HG03159 (cell line): ENCODE measurements around the gene DDOST.

Experiments
- ATAC-seq: cut with Tn5 transposase; IDR thresholded peaks from one replicate; pipeline ENCODE4 v1.9.1; 2021; ENCODE audit warnings: mild to moderate bottlenecking, moderate library complexity; ENCODE audit not compliant: unreplicated experiment

Gene DDOST

GRCh38 chr1:20663365-20663764 lies 2.2 kb upstream of the DDOST start:
- no peak for ATAC-seq

GRCh38 chr1:20662110-20662475 lies 924 bp upstream of the DDOST start:
- no peak for ATAC-seq

DNA sequence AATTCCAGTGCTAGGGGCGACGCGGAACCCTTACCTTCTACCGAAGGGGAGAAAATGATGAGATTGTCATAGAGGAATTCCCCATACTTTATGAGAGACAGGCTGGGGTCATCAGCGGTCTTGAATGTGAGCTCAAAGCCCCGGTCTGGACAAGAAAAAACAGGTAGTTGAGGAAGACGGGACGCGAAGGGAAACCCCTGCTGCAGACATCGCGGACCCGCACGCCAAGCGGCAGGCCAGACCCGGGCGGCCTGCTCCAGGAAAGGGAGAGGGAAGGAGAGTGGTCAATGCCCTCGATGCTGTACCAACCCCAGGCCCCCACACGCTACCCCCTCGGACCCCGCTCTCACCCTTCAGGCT lies 342 bp downstream of the DDOST start:
- no peak for ATAC-seq

DNA sequence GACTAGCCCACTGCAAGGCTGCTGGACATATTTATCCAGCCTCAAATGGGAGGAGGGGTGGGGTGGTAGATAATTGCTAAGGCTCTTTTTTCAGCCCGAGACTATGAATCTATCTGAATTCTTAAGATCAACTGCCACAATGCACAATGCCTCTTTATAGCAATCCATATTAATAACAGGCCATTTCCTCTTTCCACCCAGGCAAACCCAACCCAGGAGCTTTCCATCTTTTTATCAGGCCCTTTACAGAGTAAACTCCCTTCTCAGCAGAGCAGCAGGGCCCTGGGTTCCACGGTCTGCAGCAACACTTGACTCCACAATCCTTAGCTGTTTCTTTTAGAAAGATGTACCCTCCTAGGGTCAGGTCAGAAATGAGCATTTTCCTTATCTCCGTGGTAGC lies 806 bp downstream of the DDOST start:
- no peak for ATAC-seq

GRCh38 chr1:20658166-20658915 lies 2.8 kb downstream of the DDOST start:
- ATAC-seq = no peak

DNA sequence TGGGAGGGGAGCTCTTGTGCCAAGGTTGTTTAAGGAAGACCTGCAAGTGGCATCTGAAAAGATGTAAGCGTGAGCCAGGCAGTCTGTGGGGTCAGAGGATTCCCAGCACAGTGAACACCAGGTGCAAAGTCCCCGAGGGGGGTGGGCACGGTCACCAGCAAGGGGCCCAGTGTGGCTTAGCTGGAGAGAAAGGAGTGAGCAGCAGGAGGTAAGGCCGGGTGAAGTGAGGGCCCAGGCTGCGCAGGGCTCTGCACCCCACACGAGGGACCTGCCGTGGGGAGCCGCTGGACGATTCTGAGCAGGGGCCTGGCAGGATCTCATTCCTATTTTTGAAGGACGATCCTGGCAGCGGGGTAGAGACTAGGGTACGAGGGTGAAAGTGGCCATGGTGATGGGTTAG lies 4.1 kb downstream of the DDOST start:
- ATAC-seq = no peak

- ATAC-seq = no peak
Measured at GRCh38 chr1:20654104-20654690, 7.0 kb downstream of the DDOST start.

- no peak for ATAC-seq
Measured at GRCh38 chr1:20652300-20652699, 8.9 kb downstream of the DDOST start.

DNA sequence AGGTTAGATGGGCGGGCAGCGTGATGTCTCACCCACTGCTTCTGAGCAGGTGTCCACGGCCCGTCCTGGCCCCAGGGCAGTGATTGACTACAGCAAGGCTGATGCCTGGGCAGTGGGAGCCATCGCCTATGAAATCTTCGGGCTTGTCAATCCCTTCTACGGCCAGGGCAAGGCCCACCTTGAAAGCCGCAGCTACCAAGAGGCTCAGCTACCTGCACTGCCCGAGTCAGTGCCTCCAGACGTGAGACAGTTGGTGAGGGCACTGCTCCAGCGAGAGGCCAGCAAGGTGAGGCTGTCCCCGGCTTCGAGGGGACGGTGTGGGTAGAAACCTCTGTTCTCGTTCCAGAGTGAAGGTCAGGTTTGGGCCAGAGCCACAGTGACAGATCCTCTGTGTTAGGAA lies 12.2 kb downstream of the DDOST start:
- no peak for ATAC-seq

GRCh38 chr1:20648438-20648837 lies 12.7 kb downstream of the DDOST start:
- ATAC-seq = no peak

DNA sequence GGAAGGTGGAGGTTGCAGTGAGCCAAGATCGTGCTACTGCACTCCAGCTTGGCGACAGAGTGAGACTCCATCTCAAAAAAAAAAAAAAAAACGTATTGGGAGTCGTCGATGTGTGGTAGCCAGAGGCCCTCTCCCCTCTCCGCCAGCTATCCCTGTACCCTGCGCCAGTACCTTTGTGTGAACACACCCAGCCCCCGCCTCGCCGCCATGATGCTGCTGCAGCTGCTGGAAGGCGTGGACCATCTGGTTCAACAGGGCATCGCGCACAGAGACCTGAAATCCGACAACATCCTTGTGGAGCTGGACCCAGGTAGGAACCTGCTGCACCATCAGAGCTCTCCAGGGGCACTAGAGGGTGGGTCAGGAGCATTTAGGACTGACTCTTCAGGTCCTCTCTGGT lies 15.8 kb downstream of the DDOST start:
- ATAC-seq = no peak

DNA sequence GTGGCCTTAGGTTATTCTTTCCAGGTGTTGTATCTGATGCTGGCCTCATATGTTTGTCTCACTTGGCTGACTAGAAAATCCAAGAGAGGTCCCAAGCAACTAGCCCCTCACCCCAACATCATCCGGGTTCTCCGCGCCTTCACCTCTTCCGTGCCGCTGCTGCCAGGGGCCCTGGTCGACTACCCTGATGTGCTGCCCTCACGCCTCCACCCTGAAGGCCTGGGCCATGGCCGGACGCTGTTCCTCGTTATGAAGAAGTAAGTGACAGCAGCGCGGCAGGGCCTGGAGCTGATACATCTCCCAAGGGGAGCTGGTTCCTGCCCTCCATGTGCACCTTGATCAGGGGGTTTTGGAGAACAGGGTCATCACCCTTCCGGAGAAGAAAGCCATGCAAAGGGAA lies 16.8 kb downstream of the DDOST start:
- no peak for ATAC-seq

DNA sequence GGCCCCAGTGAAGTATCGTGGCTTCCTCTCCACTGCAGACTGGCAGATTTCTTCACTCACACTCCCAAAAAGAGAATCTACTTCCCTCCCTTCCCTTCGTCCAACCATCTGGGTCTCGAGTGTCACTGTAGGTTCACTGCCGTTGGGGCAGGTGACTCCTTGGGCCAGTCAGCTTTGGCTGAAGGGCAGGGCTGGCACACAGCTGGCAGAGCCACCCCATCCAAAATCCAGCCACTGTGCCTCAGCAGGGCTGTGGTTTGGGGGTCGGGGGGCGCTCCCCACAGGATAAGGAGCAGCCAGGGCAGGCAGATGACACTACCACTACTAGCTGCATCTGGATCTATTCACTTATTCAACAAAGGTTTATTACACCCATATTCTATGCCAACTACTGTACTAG lies 18.1 kb downstream of the DDOST start:
- no peak for ATAC-seq

- ATAC-seq = no peak
Measured at GRCh38 chr1:20641975-20642374, 19.2 kb downstream of the DDOST start.

DNA sequence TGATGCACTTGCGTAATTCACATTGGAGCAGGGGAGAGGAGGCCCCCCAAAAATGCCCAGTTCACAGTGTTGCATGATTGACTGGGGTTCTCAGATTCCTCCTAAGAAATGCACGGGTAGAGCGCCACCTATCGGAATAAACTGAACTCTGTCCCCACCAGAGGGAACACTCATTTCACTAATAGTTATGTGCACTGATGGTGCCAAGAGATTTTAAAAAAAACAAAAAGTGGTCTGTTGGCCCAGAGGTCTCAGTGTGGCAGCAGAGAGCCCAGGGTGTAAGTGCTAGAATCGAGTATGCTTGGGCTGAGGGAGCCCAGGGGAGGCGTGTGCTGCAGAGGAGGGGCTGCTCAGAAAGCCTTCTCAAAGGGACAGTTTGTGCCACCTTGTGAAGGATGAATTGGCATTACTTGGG lies 21.0 kb downstream of the DDOST start:
- ATAC-seq = no peak

- no peak for ATAC-seq
Measured at GRCh38 chr1:20636785-20637347, 24.3 kb downstream of the DDOST start.

DNA sequence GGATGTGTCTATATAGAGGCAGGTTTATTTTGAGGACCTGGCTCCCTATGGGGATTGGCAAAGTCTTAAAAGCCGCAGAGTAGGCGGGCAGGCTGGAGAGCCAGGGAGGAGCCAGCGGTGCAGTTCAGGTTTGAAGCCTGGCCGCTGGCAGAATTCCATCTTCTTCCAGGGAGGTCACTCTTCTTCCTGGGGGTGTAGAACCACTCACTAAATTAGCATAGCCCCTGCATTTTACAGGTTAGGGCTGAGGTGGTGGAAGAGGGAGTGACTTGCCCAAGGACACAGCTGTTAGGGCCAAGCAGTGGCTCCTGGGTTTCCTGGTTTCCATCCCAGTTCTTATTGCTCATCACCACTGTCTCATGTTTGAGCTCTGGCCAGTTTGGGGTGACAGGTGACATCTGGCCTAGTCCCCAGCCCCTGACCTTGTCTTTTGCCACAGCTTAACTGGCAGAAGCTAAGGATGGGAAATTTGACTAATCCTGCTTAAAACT lies 26.5 kb downstream of the DDOST start:
- ATAC-seq = no peak

DNA sequence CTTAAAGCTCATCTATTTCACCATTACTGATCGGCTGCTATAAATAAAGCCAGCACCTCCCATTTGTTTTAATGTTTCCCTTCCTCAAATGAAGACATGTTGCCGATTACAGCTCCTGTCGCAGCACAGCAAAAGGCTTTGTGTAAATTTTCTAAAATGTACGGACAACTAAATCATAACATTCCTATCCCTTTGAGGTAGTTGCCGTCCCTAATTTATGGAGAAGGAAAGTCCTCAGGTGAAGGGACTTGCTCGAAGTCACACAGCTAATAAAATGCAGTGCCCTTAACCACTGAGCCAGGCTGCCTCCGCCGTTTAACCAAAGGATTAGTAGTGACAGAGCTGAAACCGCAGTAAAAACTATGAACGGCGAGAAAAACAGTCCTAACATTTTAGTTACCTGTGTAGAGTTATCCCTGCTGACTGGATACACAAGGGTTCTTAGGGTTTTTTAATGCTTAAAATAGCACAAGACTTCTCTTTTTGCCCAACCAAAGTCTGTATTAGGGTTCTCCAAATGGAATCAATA lies 27.0 kb downstream of the DDOST start:
- no peak for ATAC-seq

GRCh38 chr1:20633190-20634064 lies 27.7 kb downstream of the DDOST start, which contains the start of gene PINK1:
Gene PINK1, plus strand, starts transcription at chr1:20633458. Its CDS starts 91 bp downstream, at chr1:20633549.
- ATAC-seq = peak; percentile 51

- ATAC-seq = no peak
Measured at GRCh38 chr1:20632386-20632785, 28.8 kb downstream of the DDOST start.

DNA sequence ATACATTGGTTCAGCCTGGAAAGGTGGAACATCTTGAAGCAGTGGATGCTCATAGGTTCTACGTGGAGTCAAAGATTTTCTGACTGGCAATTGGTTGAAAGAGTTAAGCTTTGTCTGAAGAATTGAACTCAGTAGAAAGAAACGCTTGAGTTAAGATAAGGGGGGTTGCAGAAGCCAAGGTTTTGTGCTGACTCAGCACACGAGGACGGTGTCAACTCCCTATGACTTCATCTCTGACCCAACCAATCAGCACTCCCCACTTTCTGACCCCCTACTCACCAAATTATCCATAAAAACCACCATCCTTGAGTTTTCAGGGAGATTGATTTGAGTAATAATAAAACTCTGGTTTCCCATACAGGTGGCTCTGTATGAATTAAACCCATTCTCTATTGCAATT lies 30.4 kb downstream of the DDOST start:
- ATAC-seq = no peak
